Astrocyte (in vitro differentiated cells and primary cell): ENCODE results near the gene RPRML. TPM values are rescaled to one million over a fixed set of nuclear protein-coding genes. Genes with fewer than 3 reads are reported as not detected.
A peak's percentile ranks its signal among the peaks of the same experiment; 100 is the strongest.

Experiments used
- DNase-seq: peaks from one replicate; pipeline ENCODE4 v3.0.0-alpha.2; 2010; ENCODE audit warnings: low read depth
- FAIRE-seq: peaks from 2 replicates; lab custom pipeline; 2011; peaks lifted over from hg19 to GRCh38; lab: Jason Lieb, UNC
- H2AFZ ChIP-seq: 2 replicates; pipeline ENCODE4 v1.6.0; 2012; ENCODE audit warnings: low read depth, low read length, inconsistent platforms
- H3K27ac ChIP-seq: 2 replicates; pipeline ENCODE4 v1.5.1; 2011; ENCODE audit warnings: low read depth, low read length, inconsistent platforms
- H3K27me3 ChIP-seq: 2 replicates; pipeline ENCODE4 v1.6.0; 2011; ENCODE audit warnings: low read length, inconsistent platforms; ENCODE audit not compliant: insufficient read depth
- H3K36me3 ChIP-seq: 2 replicates; pipeline ENCODE4 v1.5.1; 2011; ENCODE audit warnings: low read length, inconsistent platforms; ENCODE audit not compliant: insufficient read depth
- H3K4me1 ChIP-seq: 2 replicates; pipeline ENCODE4 v1.5.1; 2011; ENCODE audit warnings: low read length, inconsistent platforms; ENCODE audit not compliant: insufficient read depth
- H3K4me2 ChIP-seq: 2 replicates; pipeline ENCODE4 v1.6.0; 2012; ENCODE audit warnings: low read length, inconsistent platforms
- H3K4me3 ChIP-seq: 2 replicates; pipeline ENCODE4 v1.5.1; 2011; ENCODE audit warnings: low read depth, mild to moderate bottlenecking, low read length, inconsistent platforms; ENCODE audit not compliant: insufficient read depth
- H3K79me2 ChIP-seq: 2 replicates; pipeline ENCODE4 v1.6.0; 2012; ENCODE audit warnings: mild to moderate bottlenecking, low read length, inconsistent platforms; ENCODE audit not compliant: insufficient read depth
- H3K9ac ChIP-seq: 2 replicates; pipeline ENCODE4 v1.6.0; 2012; ENCODE audit warnings: mild to moderate bottlenecking, low read length, inconsistent platforms
- H3K9me3 ChIP-seq: 2 replicates; pipeline ENCODE4 v1.5.1; 2012; ENCODE audit warnings: low read depth, mild to moderate bottlenecking, low read length, inconsistent platforms; ENCODE audit not compliant: insufficient read depth
- H4K20me1 ChIP-seq: 2 replicates; pipeline ENCODE4 v1.6.0; 2012; ENCODE audit warnings: low read length, inconsistent platforms; ENCODE audit not compliant: insufficient read depth
- H3K27ac Mint-ChIP-seq: one replicate; pipeline ENCODE4 v1.8.0; 2021; ENCODE audit warnings: mild to moderate bottlenecking, mixed read lengths; ENCODE audit not compliant: unreplicated experiment
- H3K27me3 Mint-ChIP-seq: one replicate; pipeline ENCODE4 v1.8.0; 2021; ENCODE audit warnings: low read depth, mixed read lengths; ENCODE audit not compliant: unreplicated experiment
- H3K36me3 Mint-ChIP-seq: one replicate; pipeline ENCODE4 v1.8.0; 2021; ENCODE audit warnings: low read depth, mixed read lengths; ENCODE audit not compliant: unreplicated experiment
- H3K4me1 Mint-ChIP-seq: one replicate; pipeline ENCODE4 v1.8.0; 2021; ENCODE audit warnings: low read depth, mixed read lengths; ENCODE audit not compliant: unreplicated experiment
- H3K4me3 Mint-ChIP-seq: one replicate; pipeline ENCODE4 v1.8.0; 2021; ENCODE audit warnings: mild to moderate bottlenecking, moderate library complexity, mixed read lengths; ENCODE audit not compliant: unreplicated experiment
- H3K9me3 Mint-ChIP-seq: one replicate; pipeline ENCODE4 v1.8.0; 2021; ENCODE audit warnings: mild to moderate bottlenecking, mixed read lengths; ENCODE audit not compliant: unreplicated experiment
- EZH2 ChIP-seq: IDR thresholded peaks from 2 replicates; pipeline ENCODE4 v1.6.1; 2012; ENCODE audit warnings: mild to moderate bottlenecking, low read length, inconsistent platforms; ENCODE audit not compliant: insufficient read depth
- total RNA-seq: library from RNA; stranded (reverse); gene quantifications from 2 replicates; pipeline ENCODE4 v1.2.1, GENCODE V29; 2021
- TF ChIP-seq, protein P1 (sequence below): IDR thresholded peaks from 2 replicates; pipeline ENCODE4 v1.5.1; 2011; ENCODE audit warnings: low read depth, mild to moderate bottlenecking, inconsistent platforms, low read length, moderate library complexity; ENCODE audit not compliant: insufficient read depth

The RPRML gene
- total RNA-seq, 1 donor from 2014 or later, result not detected

DNA sequence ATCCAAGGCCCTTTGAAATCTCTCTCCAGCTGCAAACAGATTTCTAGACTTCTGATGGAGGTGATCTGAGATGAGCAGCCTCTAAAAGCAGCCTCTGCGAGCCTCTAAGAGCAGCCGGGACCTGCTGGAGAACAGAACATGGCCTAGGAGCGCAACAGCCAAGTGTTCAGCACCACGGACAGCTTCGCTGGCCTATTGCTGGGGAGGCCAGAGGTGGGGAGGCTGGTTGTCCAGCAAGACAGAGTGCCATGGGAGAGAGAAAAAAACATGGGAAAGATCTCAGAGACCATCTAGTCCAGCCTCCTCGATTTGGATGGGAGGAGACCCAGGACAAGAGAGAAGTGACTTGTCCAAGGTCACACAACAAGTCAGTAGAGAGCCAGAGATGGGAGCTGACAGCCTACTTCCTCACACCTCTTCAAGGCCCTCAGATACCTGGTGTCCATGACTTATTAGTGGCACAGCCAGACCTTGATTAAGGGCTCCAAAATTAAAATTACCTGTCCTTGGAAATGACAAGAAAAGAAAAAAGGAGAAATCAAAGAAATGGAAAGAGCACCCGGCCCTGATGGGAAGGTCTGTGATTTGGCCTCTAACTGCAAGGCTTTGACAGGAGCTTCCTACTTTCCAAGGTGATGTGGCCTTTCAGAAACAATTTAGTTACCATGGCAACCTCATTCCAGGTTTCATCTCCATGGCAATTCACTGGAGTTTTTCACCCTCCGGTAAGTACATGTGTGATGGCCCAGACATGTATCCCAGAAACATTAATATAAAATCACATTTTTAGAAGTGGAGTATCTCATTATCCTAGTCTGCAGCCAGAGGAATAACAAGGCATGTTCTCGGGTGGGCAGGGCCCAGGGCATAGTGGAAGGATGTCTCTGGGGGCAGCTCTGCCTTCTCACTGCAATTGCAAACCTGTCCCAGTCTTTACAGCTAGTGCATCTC, 14.5 kb downstream of the RPRML start:
- Histone ChIP-seq H3K4me1 (no peaks in the 10 kb centered on the region), H4K20me1 (no peaks in the 10 kb centered on the region), H3K4me3 (no peak overlapping the region), H3K36me3 (no peaks in the 10 kb centered on the region), H3K9ac (no peak overlapping the region), H2AFZ (no peak overlapping the region), H3K4me2 (no peak overlapping the region), H3K27me3 (peaks cover 22% of the 10 kb centered on the region), H3K27ac (no peak overlapping the region), H3K79me2 (no peaks in the 10 kb centered on the region), H3K9me3 (peaks cover 3% of the 10 kb centered on the region)
- Mint-ChIP-seq H3K9me3 (peaks cover 3% of the 10 kb centered on the region), H3K36me3 (peaks cover 8% of the 10 kb centered on the region), H3K4me3 (no peak overlapping the region), H3K27me3 (peaks cover 33% of the 10 kb centered on the region), H3K27ac (no peak overlapping the region), H3K4me1 (peaks cover 15% of the 10 kb centered on the region)
- TF ChIP-seq EZH2, result no peak
- TF ChIP-seq, protein P1, sequence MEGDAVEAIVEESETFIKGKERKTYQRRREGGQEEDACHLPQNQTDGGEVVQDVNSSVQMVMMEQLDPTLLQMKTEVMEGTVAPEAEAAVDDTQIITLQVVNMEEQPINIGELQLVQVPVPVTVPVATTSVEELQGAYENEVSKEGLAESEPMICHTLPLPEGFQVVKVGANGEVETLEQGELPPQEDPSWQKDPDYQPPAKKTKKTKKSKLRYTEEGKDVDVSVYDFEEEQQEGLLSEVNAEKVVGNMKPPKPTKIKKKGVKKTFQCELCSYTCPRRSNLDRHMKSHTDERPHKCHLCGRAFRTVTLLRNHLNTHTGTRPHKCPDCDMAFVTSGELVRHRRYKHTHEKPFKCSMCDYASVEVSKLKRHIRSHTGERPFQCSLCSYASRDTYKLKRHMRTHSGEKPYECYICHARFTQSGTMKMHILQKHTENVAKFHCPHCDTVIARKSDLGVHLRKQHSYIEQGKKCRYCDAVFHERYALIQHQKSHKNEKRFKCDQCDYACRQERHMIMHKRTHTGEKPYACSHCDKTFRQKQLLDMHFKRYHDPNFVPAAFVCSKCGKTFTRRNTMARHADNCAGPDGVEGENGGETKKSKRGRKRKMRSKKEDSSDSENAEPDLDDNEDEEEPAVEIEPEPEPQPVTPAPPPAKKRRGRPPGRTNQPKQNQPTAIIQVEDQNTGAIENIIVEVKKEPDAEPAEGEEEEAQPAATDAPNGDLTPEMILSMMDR, result no peak
- FAIRE-seq, result no peak
- no peak for DNase-seq

- DNase-seq (no peak), FAIRE-seq (no peak)
- Histone ChIP-seq H3K9ac (no peak overlapping the region), H3K9me3 (peaks cover 3% of the 10 kb centered on the region), H4K20me1 (no peaks in the 10 kb centered on the region), H2AFZ (no peak overlapping the region), H3K79me2 (no peaks in the 10 kb centered on the region), H3K4me1 (no peaks in the 10 kb centered on the region), H3K4me2 (no peak overlapping the region), H3K36me3 (no peaks in the 10 kb centered on the region), H3K27me3 (peaks cover 29% of the 10 kb centered on the region), H3K4me3 (no peak overlapping the region), H3K27ac (no peak overlapping the region)
- peaks cover 6% of the 10 kb centered on the region for H3K9me3 Mint-ChIP-seq
- TF ChIP-seq, protein P1, result no peak
- no peak for TF ChIP-seq EZH2
- H3K36me3 Mint-ChIP-seq, result peaks cover 11% of the 10 kb centered on the region
- H3K4me3 Mint-ChIP-seq, result no peak overlapping the region
- H3K4me1 Mint-ChIP-seq, result peaks cover 15% of the 10 kb centered on the region
- no peak overlapping the region for H3K27ac Mint-ChIP-seq
- peaks cover 34% of the 10 kb centered on the region for H3K27me3 Mint-ChIP-seq
Measured at GRCh38 chr17:46963571-46963970, 15.5 kb downstream of the RPRML start.

GRCh38 chr17:46962374-46962790, 16.7 kb downstream of the RPRML start:
- Histone ChIP-seq H3K27me3 (peaks cover 30% of the 10 kb centered on the region), H3K27ac (no peak overlapping the region), H3K4me1 (no peaks in the 10 kb centered on the region), H3K4me3 (no peak overlapping the region), H3K36me3 (no peaks in the 10 kb centered on the region), H3K9ac (no peak overlapping the region), H4K20me1 (no peaks in the 10 kb centered on the region), H3K9me3 (peaks cover 3% of the 10 kb centered on the region), H3K79me2 (no peaks in the 10 kb centered on the region), H3K4me2 (no peak overlapping the region), H2AFZ (no peak overlapping the region)
- TF ChIP-seq EZH2, result no peak
- TF ChIP-seq, protein P1, result no peak
- H3K27ac Mint-ChIP-seq, result no peak overlapping the region
- H3K9me3 Mint-ChIP-seq, result peaks cover 9% of the 10 kb centered on the region
- no peak overlapping the region for H3K4me3 Mint-ChIP-seq
- H3K4me1 Mint-ChIP-seq, result peaks cover 7% of the 10 kb centered on the region
- H3K27me3 Mint-ChIP-seq, result peaks cover 23% of the 10 kb centered on the region
- DNase-seq (peak; percentile 82), FAIRE-seq (no peak)
- peaks cover 16% of the 10 kb centered on the region for H3K36me3 Mint-ChIP-seq
